CD1c-positive myeloid dendritic cell (primary cell): ENCODE data around the gene DMD.

Experiments used
- DNase-seq: peaks from one replicate; pipeline ENCODE4 v3.0.0-alpha.2; 2016; ENCODE audit errors: extremely low spot score

The DMD gene

GRCh38 chrX:32501606-32502005, 709.7 kb downstream of the DMD start:
- no peak for DNase-seq

GRCh38 chrX:32496671-32497070, 714.7 kb downstream of the DMD start:
- no peak for DNase-seq

DNA sequence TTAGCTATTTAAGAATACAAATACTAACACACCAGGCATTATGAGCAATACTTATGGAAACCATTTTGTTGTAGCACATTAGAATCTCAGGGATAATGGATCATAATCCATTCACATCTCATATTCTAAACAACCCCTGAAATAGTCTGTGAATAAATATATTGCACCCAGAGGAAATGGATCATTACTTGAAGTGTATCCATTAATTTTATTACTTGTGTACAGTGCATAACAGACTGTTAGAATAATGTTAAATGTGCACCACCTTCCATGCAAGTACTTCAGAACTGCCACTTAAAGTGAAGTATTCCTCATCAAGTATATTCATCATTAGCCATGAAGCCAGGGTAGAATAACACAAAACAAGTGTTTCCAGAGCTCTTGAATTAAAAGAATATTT, 715.5 kb downstream of the DMD start:
- DNase-seq, result no peak

- DNase-seq, result no peak
Measured at GRCh38 chrX:32489125-32489524, 722.2 kb downstream of the DMD start.

DNA sequence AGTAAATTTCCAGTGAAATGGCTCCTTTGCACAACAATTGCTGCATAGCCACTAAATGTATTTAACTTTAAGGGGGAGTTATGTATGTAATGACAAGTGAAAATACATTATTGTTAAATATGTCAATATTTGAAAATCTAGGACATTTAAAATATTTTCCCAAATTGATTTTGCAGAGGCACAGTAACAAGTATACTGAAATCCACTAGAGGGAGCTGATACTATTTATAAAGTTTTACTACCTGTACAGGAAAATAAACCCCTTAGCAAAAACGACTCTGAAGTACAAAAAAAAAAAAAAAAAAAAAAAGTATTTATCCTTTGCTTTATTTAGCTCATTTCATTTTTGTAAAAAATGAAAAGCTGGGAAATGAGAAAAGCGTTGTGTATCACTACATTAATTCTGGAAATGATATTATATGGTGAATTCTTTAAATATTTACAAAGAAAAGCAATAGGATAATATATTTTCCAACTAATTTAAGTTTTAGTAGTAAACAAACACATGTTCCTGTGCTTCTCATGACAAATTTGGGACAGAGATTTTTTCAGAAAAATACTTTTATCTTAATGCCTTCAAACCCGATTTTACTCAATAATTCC, 727.7 kb downstream of the DMD start:
- DNase-seq, result no peak

- DNase-seq, result no peak
Measured at GRCh38 chrX:32480019-32480418, 731.3 kb downstream of the DMD start.

- DNase-seq, result no peak
Measured at GRCh38 chrX:32472364-32472763, 739.0 kb downstream of the DMD start.

- no peak for DNase-seq
Measured at GRCh38 chrX:32455704-32456103, 755.6 kb downstream of the DMD start.

DNA sequence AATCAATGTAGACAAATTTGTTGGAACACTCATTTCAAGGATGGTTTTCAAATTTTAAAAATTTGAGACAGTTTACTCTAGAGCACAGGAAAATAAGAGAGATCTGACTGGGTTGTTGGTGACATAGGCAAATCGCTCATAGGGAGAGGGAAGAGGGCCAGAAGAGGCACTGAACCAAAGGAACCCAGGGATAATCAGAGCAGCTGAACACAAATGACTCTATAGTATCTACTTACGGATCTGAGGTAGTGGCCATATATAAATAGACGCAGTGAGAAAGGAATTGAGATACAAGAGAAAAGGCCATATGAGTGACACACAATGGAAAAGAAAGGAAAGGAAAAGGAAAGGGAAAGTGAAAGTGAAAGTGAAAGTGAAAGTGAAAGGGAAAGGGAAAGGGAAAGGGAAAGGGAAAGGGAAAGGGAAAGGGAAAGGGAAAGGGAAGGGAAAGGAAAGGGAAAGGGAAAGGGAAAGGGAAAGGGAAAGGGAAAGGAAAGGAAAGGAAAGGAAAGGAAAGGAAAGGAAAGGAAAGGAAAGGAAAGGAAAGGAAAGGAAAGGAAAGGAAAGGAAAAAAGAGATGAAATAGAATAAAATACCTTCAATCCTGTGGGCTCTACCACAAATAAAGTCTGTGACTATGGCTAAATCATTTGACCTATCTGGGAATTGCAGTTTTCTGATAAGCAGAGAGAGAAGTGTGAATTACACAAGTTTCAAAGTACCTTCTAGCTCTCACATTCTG, 759.2 kb downstream of the DMD start:
- peak; percentile 7 for DNase-seq

- no peak for DNase-seq
Measured at GRCh38 chrX:32448945-32449344, 762.4 kb downstream of the DMD start.

GRCh38 chrX:32448320-32448719, 763.0 kb downstream of the DMD start:
- DNase-seq, result peak; percentile 8

- DNase-seq, result no peak
Measured at GRCh38 chrX:32447640-32448039, 763.7 kb downstream of the DMD start.

DNA sequence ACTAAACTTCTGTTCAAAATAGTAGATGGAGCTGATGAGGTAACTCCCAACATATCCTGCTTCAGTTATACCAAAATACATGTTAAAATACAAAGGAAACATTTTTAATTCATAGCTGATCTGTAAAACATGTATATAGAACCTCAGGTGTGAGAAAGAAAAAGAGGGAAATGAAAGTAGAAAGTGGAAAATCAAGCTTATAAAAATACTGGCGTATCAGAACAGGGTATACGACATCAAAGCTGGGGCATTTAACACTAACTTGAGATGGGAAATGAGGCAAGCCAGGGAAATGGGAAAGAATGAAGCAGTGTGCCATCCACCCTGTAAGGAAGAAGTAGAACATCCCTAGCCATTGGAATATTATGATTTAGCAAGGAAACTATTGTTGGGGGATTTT, 767.5 kb downstream of the DMD start:
- no peak for DNase-seq

- DNase-seq, result no peak
Measured at GRCh38 chrX:32421266-32421665, 790.1 kb downstream of the DMD start.

GRCh38 chrX:32408389-32408788, 803.0 kb downstream of the DMD start:
- no peak for DNase-seq

- no peak for DNase-seq
Measured at GRCh38 chrX:32397562-32398216, 813.7 kb downstream of the DMD start.

DNA sequence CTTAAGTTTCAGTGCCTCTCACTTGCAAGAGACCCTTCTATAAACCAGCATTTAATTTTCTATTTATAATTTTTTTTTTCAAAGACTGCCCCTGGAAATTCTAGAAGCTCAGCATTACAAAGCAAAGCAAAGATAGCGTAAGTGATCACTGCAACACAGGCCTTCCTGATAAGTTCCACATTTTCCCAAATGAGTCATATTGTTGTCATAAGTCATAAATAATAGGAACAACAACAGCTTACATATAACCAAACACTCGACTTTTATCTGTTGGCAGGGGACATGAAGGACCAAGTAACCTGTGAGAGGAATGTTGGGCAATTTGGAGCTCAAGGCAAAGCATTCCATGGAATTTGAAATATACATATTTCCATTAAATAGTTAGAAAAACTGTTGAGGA, 815.5 kb downstream of the DMD start:
- no peak for DNase-seq

DNA sequence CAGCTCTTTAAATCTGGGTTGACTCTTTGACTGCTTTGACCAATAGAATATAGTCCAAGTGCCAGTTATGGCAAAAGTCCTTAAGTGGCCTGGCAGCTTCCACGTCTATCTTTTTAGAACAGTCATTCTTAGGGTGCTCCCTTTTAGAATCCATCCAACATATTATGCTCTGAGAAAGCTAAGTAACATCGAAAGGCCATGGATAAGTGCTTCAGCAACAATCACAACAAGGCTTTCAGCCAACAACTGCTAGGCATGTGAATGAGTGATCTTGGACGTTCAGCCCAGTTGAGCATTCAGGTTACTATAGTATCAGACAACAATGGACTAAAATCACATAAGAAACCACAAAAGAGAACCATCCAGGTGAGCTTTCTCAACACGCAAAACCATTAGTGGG, 818.7 kb downstream of the DMD start:
- DNase-seq, result no peak

GRCh38 chrX:32370456-32371205, 840.7 kb downstream of the DMD start:
- no peak for DNase-seq

- no peak for DNase-seq
Measured at GRCh38 chrX:32293962-32294700, 917.2 kb downstream of the DMD start.

GRCh38 chrX:32289356-32289755, 922.0 kb downstream of the DMD start:
- DNase-seq, result no peak

- no peak for DNase-seq
Measured at GRCh38 chrX:32281853-32282252, 929.5 kb downstream of the DMD start.
